ENCODE measurements around the gene TRMT1L.

TRMT1L gene

DNA sequence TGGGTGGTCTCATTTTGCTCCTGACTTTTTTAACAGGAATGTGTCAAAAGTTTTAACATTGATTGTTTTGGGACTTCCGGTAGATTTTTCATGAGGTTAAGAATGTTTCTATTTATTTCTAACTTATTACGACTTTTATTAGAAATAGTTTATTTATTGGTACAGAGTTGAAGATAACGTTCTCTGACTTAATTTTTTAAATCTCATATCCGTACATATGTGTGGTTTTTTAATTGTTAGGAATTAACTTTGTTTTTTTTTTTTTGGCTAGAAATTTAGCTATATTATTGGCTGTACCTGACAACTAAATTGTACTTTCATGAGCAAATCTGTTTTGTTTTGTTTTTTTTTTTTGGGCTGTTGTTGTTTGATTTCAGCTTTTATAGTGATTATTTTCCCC is 79.4 kb downstream of the TRMT1L start:
- TF ChIP-seq FOXP2 (optimal IDR thresholded peaks at IDR 0.05; ENCODE audit: borderline replicate concordance, extremely low read depth, extremely low read length, insufficient read depth): no peak
- TF ChIP-seq, protein P1, sequence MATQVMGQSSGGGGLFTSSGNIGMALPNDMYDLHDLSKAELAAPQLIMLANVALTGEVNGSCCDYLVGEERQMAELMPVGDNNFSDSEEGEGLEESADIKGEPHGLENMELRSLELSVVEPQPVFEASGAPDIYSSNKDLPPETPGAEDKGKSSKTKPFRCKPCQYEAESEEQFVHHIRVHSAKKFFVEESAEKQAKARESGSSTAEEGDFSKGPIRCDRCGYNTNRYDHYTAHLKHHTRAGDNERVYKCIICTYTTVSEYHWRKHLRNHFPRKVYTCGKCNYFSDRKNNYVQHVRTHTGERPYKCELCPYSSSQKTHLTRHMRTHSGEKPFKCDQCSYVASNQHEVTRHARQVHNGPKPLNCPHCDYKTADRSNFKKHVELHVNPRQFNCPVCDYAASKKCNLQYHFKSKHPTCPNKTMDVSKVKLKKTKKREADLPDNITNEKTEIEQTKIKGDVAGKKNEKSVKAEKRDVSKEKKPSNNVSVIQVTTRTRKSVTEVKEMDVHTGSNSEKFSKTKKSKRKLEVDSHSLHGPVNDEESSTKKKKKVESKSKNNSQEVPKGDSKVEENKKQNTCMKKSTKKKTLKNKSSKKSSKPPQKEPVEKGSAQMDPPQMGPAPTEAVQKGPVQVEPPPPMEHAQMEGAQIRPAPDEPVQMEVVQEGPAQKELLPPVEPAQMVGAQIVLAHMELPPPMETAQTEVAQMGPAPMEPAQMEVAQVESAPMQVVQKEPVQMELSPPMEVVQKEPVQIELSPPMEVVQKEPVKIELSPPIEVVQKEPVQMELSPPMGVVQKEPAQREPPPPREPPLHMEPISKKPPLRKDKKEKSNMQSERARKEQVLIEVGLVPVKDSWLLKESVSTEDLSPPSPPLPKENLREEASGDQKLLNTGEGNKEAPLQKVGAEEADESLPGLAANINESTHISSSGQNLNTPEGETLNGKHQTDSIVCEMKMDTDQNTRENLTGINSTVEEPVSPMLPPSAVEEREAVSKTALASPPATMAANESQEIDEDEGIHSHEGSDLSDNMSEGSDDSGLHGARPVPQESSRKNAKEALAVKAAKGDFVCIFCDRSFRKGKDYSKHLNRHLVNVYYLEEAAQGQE (IDR thresholded peaks at IDR 0.05; ENCODE audit: insufficient read depth in 1 of 2, low read depth in 2 of 2, low read length in 2 of 2): no peak
- TF ChIP-seq TAF1 (IDR thresholded peaks at IDR 0.05; ENCODE audit: borderline replicate concordance, insufficient read depth, low read length): no peak
- no peak for TF ChIP-seq POLR2AphosphoS5 (IDR thresholded peaks at IDR 0.05; ENCODE audit: low read depth, low read length)
- no peak for TF ChIP-seq SIN3A (IDR thresholded peaks at IDR 0.05; ENCODE audit: borderline replicate concordance, insufficient read depth, low read length)

DNA sequence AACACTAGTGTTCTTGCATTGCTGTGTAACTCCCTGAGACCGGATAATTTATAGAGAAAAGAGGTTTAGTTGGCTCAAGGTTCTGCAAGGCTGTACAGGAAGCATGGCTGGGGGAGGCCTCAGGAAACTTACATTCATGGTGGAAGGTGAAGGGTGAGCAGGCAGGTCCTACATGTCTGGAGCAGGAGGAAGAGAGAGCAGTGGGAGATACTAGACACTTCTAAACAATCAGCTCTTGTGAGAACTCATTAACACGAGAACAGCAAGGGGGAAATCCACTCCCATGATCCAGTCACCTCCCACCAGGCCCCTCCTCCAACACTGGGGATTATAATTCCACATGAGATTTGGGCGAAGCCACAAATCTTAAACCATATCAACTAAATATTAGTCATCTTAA is 81.3 kb downstream of the TRMT1L start:
- TF ChIP-seq, protein P1 (IDR thresholded peaks at IDR 0.05; ENCODE audit: insufficient read depth in 1 of 2, low read depth in 2 of 2, low read length in 2 of 2): no peak
- TF ChIP-seq SIN3A (IDR thresholded peaks at IDR 0.05; ENCODE audit: borderline replicate concordance, insufficient read depth, low read length) (no peak), TAF1 (IDR thresholded peaks at IDR 0.05; ENCODE audit: borderline replicate concordance, insufficient read depth, low read length) (no peak), FOXP2 (optimal IDR thresholded peaks at IDR 0.05; ENCODE audit: borderline replicate concordance, extremely low read depth, extremely low read length, insufficient read depth) (no peak), POLR2AphosphoS5 (IDR thresholded peaks at IDR 0.05; ENCODE audit: low read depth, low read length) (no peak)

DNA sequence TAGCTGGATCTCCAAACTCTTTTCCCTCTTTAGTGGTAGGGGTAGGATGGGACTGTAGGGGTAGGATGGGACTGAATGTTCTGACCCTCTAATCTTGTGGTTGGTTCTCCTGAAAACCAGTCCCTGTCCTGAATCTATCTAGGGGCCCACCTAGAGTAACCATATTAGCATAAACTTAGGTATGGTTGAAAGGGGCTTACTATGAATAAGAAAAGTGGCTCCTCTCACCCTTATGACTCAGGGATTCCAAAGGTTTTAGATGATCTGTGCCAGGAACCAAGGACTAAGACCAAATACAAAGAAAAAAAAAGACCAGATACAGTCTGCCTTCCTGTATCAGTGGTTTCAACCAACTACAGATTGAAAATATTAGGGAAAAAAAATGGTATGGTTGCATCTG is 82.4 kb downstream of the TRMT1L start:
- TF ChIP-seq FOXP2 (optimal IDR thresholded peaks at IDR 0.05; ENCODE audit: borderline replicate concordance, extremely low read depth, extremely low read length, insufficient read depth): no peak
- no peak for TF ChIP-seq TAF1 (IDR thresholded peaks at IDR 0.05; ENCODE audit: borderline replicate concordance, insufficient read depth, low read length)
- TF ChIP-seq SIN3A (IDR thresholded peaks at IDR 0.05; ENCODE audit: borderline replicate concordance, insufficient read depth, low read length): no peak
- TF ChIP-seq, protein P1 (IDR thresholded peaks at IDR 0.05; ENCODE audit: insufficient read depth in 1 of 2, low read depth in 2 of 2, low read length in 2 of 2): no peak
- no peak for TF ChIP-seq POLR2AphosphoS5 (IDR thresholded peaks at IDR 0.05; ENCODE audit: low read depth, low read length)

DNA sequence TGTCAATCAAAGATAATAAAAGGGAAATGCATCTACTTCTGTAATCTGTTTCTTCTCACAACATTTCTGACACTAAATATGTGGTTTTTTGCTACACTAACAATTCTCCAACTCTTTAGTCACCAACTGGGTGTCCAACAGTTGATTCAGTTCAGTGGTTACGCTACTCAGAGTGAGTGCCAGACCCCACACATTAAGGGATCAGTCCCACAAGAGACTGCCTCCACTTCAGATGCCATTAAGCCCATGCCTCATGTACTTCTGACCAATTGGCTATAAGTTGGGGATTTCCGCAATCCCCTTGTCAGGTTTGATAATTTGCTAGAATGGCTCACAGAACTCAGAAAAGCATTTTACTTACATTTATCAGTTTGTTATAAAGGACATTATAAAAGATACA is 83.0 kb downstream of the TRMT1L start:
- TF ChIP-seq FOXP2 (optimal IDR thresholded peaks at IDR 0.05; ENCODE audit: borderline replicate concordance, extremely low read depth, extremely low read length, insufficient read depth) (no peak), POLR2AphosphoS5 (IDR thresholded peaks at IDR 0.05; ENCODE audit: low read depth, low read length) (no peak), SIN3A (IDR thresholded peaks at IDR 0.05; ENCODE audit: borderline replicate concordance, insufficient read depth, low read length) (no peak), TAF1 (IDR thresholded peaks at IDR 0.05; ENCODE audit: borderline replicate concordance, insufficient read depth, low read length) (no peak)
- TF ChIP-seq, protein P1 (IDR thresholded peaks at IDR 0.05; ENCODE audit: insufficient read depth in 1 of 2, low read depth in 2 of 2, low read length in 2 of 2): no peak

- TF ChIP-seq TAF1 (IDR thresholded peaks at IDR 0.05; ENCODE audit: borderline replicate concordance, insufficient read depth, low read length) (no peak), FOXP2 (optimal IDR thresholded peaks at IDR 0.05; ENCODE audit: borderline replicate concordance, extremely low read depth, extremely low read length, insufficient read depth) (no peak), SIN3A (IDR thresholded peaks at IDR 0.05; ENCODE audit: borderline replicate concordance, insufficient read depth, low read length) (no peak), POLR2AphosphoS5 (IDR thresholded peaks at IDR 0.05; ENCODE audit: low read depth, low read length) (no peak)
- TF ChIP-seq, protein P1 (IDR thresholded peaks at IDR 0.05; ENCODE audit: insufficient read depth in 1 of 2, low read depth in 2 of 2, low read length in 2 of 2): no peak
These were observed 86.7 kb downstream of the TRMT1L start for GRCh38 chr1:185070051-185070450.

All from PFSK-1 (cell line).